ENCODE data around the gene GRAMD1B.

The GRAMD1B gene

DNA sequence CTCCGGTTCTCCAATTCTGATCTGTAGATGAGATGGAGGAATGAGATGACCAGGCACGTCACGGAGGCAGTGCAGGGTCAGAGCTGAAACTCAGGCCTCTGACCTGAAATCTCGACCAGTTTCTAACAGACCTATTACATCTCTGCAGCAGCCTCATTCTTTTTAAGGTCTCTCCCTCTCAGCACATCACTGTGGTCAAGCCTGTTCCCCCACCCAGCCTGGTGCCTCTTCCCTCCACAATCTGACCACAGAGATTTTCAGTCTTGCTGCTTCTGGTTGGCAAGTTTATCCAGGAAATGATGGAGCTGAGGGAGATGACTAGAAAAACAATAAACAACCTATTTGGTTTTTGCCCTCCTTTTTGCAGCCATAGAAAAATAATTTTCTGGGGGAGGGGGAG lies 9.5 kb downstream of the GRAMD1B start:
- peaks cover 91% of the 10 kb centered on the region for H3K79me2 ChIP-seq (ENCODE audit: insufficient read depth, low read length)
- H3F3A ChIP-seq (ENCODE audit: low read depth): no peaks in the 10 kb centered on the region
- no peak for TF ChIP-seq EZH2phosphoT487 (IDR thresholded peaks at IDR 0.05; ENCODE audit: borderline replicate concordance)
- TF ChIP-seq, protein P1, sequence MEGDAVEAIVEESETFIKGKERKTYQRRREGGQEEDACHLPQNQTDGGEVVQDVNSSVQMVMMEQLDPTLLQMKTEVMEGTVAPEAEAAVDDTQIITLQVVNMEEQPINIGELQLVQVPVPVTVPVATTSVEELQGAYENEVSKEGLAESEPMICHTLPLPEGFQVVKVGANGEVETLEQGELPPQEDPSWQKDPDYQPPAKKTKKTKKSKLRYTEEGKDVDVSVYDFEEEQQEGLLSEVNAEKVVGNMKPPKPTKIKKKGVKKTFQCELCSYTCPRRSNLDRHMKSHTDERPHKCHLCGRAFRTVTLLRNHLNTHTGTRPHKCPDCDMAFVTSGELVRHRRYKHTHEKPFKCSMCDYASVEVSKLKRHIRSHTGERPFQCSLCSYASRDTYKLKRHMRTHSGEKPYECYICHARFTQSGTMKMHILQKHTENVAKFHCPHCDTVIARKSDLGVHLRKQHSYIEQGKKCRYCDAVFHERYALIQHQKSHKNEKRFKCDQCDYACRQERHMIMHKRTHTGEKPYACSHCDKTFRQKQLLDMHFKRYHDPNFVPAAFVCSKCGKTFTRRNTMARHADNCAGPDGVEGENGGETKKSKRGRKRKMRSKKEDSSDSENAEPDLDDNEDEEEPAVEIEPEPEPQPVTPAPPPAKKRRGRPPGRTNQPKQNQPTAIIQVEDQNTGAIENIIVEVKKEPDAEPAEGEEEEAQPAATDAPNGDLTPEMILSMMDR (conservative IDR thresholded peaks at IDR 0.05; ENCODE audit: low read length): no peak
- peak overlapping the region; percentile 5 for H3K4me3 ChIP-seq (ENCODE audit: low read length, poor library complexity, severe bottlenecking)
- H3K4me1 ChIP-seq (ENCODE audit: insufficient read depth, low read length, poor library complexity, severe bottlenecking): peaks cover 45% of the 10 kb centered on the region
- H2AFZ ChIP-seq (ENCODE audit: low read length): no peak overlapping the region
- H3K9me2 ChIP-seq (replicated peaks; ENCODE audit: low read depth, low read length): no peaks in the 10 kb centered on the region
- no peaks in the 10 kb centered on the region for H3K27me3 ChIP-seq (ENCODE audit: insufficient read depth, low read length, poor library complexity, severe bottlenecking)
- peaks cover 11% of the 10 kb centered on the region for H4K20me1 ChIP-seq (ENCODE audit: insufficient read depth, low read length, poor library complexity, severe bottlenecking)
- no peaks in the 10 kb centered on the region for H3K9me3 ChIP-seq (ENCODE audit: insufficient read depth, low read depth, low read length)
- H3K4me2 ChIP-seq (ENCODE audit: low read depth, low read length, poor library complexity, severe bottlenecking): peak overlapping the region; percentile 68
- peak overlapping the region; percentile 28 for H3K9ac ChIP-seq (ENCODE audit: low read depth, low read length, poor library complexity, severe bottlenecking)
- no peaks in the 10 kb centered on the region for H3K36me3 ChIP-seq (ENCODE audit: insufficient read depth, low read length)

DNA sequence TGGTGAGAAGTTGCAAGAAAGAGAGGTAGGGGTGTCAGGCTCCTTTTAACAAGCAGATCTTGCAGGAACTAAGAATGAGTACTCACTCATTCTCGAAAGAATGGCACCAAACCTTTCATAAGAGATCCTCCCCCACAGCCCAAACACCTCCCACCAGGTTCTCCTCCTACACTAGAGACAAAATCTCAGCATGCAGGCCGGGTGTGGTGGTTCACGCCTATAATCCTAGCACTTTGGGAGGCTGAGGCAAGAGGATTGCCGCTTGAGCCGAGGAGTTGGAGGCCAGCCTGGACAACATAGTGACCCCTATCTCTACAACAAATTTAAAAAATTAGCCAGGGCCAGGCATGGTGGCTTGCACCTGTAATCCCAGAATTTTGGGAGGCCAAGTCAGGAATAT lies 11.1 kb downstream of the GRAMD1B start:
- H3K36me3 ChIP-seq (ENCODE audit: insufficient read depth, low read length): peaks cover 8% of the 10 kb centered on the region; the same call in 1 of the 2 replicates

DNA sequence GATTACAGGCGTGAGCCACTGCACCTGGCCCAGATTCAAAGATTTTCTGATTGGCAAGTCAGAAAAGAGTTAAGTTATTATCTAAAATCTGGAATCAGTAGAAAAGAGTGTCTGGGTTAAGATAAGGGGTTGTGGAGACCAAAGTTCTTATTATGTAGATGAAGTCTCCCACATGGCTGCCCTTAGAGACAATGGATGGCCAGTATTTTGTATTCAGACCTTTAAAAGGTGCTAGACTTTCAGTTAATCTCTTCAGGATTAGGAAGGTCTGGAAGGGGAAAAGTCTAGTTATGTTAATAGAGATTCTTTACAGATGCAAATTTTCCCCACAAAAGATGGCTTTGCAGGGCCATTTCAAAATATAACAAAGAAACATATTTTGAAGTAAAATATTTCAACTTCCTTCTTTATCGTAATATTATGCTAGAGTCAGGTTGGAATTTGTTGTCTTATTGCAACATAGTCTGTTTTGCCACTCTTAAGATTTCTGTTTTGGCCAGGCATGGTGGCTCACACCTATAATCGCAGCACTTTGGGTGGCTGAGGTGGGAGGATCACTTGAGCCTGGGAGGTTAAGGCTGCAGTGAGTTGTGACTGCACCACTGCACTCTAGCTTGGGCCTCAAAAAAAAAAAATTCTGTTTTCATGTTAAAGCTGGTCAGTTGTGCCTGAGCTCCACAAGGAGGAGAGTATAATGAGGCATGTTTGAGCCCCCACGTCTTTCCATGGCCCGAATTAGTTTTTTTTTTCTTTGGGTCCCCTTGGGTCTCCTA lies 14.0 kb downstream of the GRAMD1B start:
- H3K9ac ChIP-seq (ENCODE audit: low read depth, low read length, poor library complexity, severe bottlenecking): no peak overlapping the region
- no peaks in the 10 kb centered on the region for H3F3A ChIP-seq (ENCODE audit: low read depth)
- no peaks in the 10 kb centered on the region for H3K9me2 ChIP-seq (replicated peaks; ENCODE audit: low read depth, low read length)
- H3K36me3 ChIP-seq (ENCODE audit: insufficient read depth, low read length): peaks cover 12% of the 10 kb centered on the region; the same call in 1 of the 2 replicates
- peaks cover 21% of the 10 kb centered on the region for H3K4me1 ChIP-seq (ENCODE audit: insufficient read depth, low read length, poor library complexity, severe bottlenecking)
- H3K79me2 ChIP-seq (ENCODE audit: insufficient read depth, low read length): peaks cover 57% of the 10 kb centered on the region
- TF ChIP-seq EZH2phosphoT487 (IDR thresholded peaks at IDR 0.05; ENCODE audit: borderline replicate concordance): no peak
- TF ChIP-seq, protein P1 (conservative IDR thresholded peaks at IDR 0.05; ENCODE audit: low read length): no peak
- no peak overlapping the region for H3K4me2 ChIP-seq (ENCODE audit: low read depth, low read length, poor library complexity, severe bottlenecking)
- no peaks in the 10 kb centered on the region for H4K20me1 ChIP-seq (ENCODE audit: insufficient read depth, low read length, poor library complexity, severe bottlenecking)
- no peaks in the 10 kb centered on the region for H3K9me3 ChIP-seq (ENCODE audit: insufficient read depth, low read depth, low read length)
- H2AFZ ChIP-seq (ENCODE audit: low read length): no peak overlapping the region
- no peak overlapping the region for H3K4me3 ChIP-seq (ENCODE audit: low read length, poor library complexity, severe bottlenecking)
- H3K27me3 ChIP-seq (ENCODE audit: insufficient read depth, low read length, poor library complexity, severe bottlenecking): no peaks in the 10 kb centered on the region

More for the DNA sequence above, 11.1 kb downstream of the GRAMD1B start:
- H3K9me3 ChIP-seq (ENCODE audit: insufficient read depth, low read depth, low read length): no peaks in the 10 kb centered on the region
- peaks cover 37% of the 10 kb centered on the region for H3K4me1 ChIP-seq (ENCODE audit: insufficient read depth, low read length, poor library complexity, severe bottlenecking)
- H3K9ac ChIP-seq (ENCODE audit: low read depth, low read length, poor library complexity, severe bottlenecking): no peak overlapping the region
- no peaks in the 10 kb centered on the region for H3K27me3 ChIP-seq (ENCODE audit: insufficient read depth, low read length, poor library complexity, severe bottlenecking)
- H3K4me3 ChIP-seq (ENCODE audit: low read length, poor library complexity, severe bottlenecking): no peak overlapping the region
- H3K4me2 ChIP-seq (ENCODE audit: low read depth, low read length, poor library complexity, severe bottlenecking): no peak overlapping the region
- peaks cover 7% of the 10 kb centered on the region for H4K20me1 ChIP-seq (ENCODE audit: insufficient read depth, low read length, poor library complexity, severe bottlenecking)
- no peaks in the 10 kb centered on the region for H3K9me2 ChIP-seq (replicated peaks; ENCODE audit: low read depth, low read length)
- H2AFZ ChIP-seq (ENCODE audit: low read length): no peak overlapping the region
- TF ChIP-seq, protein P1 (conservative IDR thresholded peaks at IDR 0.05; ENCODE audit: low read length): no peak
- TF ChIP-seq EZH2phosphoT487 (IDR thresholded peaks at IDR 0.05; ENCODE audit: borderline replicate concordance): no peak
- no peaks in the 10 kb centered on the region for H3F3A ChIP-seq (ENCODE audit: low read depth)
- H3K79me2 ChIP-seq (ENCODE audit: insufficient read depth, low read length): peaks cover 79% of the 10 kb centered on the region

All from Loucy (cell line).